Measurements from ENCODE around the gene FN1. TPM values are rescaled to one million over a fixed set of nuclear protein-coding genes. Genes with fewer than 3 reads are reported as not detected.

FN1 gene
- total RNA-seq, 2 donors from 2014 or later = 27.4 to 53.7 TPM

DNA sequence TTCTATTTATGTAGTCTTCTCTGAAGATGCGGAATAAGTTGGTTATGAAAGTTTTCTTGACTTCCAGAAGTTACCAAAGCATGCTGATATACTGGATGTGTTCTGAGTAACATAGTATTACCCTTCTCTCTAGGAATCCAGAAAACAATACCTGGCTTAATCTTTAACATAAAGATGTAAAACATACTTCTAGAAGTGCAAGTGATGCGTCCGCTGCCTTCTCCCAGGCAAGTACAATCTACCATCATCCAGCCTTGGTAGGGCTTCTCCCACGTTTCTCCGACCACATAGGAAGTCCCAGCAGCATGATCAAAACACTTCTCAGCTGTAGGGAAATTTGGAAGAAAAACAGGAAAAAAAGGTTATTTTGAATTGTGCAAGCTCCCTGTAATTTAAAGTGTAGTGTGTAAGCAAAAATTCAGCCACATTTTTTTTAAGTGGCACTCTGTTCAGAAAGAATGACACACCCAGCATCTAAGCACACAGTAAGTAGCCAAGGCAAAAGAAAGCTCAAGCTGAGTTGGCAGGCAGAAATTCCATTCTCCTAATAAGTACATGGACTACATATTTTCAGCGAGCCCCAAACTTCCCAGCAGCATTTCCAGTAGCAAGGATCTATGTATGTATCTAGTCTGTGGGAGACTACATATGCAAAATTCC, 5.2 kb downstream of the FN1 start:
- ATAC-seq (no peak), DNase-seq (no peak)
- H3K4me1 ChIP-seq = peaks cover 6% of the 10 kb centered on the region
- no peaks in the 10 kb centered on the region for H3K27me3 ChIP-seq
- H3K4me3 ChIP-seq = no peak overlapping the region
- whole genome bisulfite sequencing, 2 donors = 77 to 81% methylated on average over 6 of the region's 6 CpGs
- H3K9me3 ChIP-seq = no peaks in the 10 kb centered on the region
- H3K27ac ChIP-seq = no peak overlapping the region
- TF ChIP-seq, protein P1, sequence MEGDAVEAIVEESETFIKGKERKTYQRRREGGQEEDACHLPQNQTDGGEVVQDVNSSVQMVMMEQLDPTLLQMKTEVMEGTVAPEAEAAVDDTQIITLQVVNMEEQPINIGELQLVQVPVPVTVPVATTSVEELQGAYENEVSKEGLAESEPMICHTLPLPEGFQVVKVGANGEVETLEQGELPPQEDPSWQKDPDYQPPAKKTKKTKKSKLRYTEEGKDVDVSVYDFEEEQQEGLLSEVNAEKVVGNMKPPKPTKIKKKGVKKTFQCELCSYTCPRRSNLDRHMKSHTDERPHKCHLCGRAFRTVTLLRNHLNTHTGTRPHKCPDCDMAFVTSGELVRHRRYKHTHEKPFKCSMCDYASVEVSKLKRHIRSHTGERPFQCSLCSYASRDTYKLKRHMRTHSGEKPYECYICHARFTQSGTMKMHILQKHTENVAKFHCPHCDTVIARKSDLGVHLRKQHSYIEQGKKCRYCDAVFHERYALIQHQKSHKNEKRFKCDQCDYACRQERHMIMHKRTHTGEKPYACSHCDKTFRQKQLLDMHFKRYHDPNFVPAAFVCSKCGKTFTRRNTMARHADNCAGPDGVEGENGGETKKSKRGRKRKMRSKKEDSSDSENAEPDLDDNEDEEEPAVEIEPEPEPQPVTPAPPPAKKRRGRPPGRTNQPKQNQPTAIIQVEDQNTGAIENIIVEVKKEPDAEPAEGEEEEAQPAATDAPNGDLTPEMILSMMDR (IDR thresholded peaks at IDR 0.05) = no peak
- TF ChIP-seq POLR2A (IDR thresholded peaks at IDR 0.05) = no peak
- intact Hi-C loops (cut with DNase I) = no loop called here
- no peaks in the 10 kb centered on the region for H3K36me3 ChIP-seq (replicated peaks in 1 of 2; ENCODE audit: insufficient read depth in 1 of 2, low read depth in 2 of 2)

DNA sequence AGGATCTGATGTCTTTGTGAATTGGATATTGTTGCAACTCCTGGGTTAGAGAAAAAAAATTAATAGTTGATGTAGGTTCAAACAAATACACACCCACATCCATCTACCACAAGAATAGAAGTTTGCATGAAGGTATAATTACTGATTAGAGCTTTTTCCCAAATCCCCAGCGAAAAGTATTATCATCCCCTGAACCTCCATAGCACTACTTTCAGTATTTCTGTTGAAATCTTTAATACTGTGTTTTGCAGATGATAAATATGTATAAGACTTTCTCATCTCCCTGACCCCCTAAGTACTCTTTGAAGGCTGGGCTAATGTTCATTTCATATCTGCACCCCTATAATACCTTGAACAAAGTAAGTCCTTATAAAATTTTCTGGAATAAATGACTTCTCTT, 6.4 kb downstream of the FN1 start:
- WGBS, 2 donors = 88 to 92% methylated on average over 1 of the region's 1 CpG
- H3K27ac ChIP-seq = no peak overlapping the region
- no peaks in the 10 kb centered on the region for H3K27me3 ChIP-seq
- no peaks in the 10 kb centered on the region for H3K4me1 ChIP-seq
- intact Hi-C loops (cut with DNase I) = no loop called here
- no peaks in the 10 kb centered on the region for H3K36me3 ChIP-seq (replicated peaks in 1 of 2; ENCODE audit: insufficient read depth in 1 of 2, low read depth in 2 of 2)
- TF ChIP-seq, protein P1 (IDR thresholded peaks at IDR 0.05) = no peak
- no peak for TF ChIP-seq POLR2A (IDR thresholded peaks at IDR 0.05)
- H3K4me3 ChIP-seq = no peak overlapping the region
- DNase-seq (no peak), ATAC-seq (no peak)
- H3K9me3 ChIP-seq = no peaks in the 10 kb centered on the region

DNA sequence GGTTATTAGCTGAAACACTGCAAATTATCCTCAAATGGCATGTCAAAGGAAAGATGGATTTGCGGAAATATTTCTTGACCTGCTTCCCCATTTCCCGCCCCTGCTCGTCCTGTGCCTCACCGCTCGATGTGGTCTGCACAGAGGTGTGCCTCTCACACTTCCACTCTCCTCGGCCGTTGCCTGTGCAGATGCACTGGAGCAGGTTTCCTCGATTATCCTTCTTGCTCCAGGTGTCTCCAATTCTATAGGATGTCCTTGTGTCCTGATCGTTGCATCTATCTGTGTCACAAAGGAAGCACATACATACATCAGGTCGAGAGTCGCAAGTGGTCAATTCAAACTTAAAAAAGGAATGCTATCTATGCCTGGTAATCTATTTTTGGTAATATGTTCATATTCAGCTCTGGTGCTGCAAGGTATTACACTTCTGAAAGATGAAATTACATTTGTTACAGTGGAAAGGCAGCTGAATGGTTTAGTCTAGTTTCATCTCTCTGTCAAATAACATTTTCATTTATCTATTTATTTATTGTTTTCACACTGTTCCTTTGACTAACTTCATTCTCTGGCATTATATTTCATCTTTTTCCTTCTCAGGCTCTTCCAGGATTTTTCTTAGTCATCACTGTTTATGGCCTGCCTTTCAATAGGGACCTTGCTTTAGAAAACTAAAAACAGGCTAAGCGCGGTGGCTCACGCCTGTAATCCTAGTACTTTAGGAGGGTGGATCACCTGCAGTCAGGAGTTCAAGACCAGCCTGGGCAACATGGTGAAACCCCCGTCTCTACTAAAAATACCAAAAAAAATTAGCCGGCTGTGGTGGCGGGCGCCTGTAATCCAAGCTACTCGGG, 7.6 kb downstream of the FN1 start:
- ATAC-seq = no peak
- Histone ChIP-seq H3K36me3 (replicated peaks in 1 of 2; ENCODE audit: insufficient read depth in 1 of 2, low read depth in 2 of 2) (no peaks in the 10 kb centered on the region), H3K9me3 (no peaks in the 10 kb centered on the region), H3K27ac (no peak overlapping the region), H3K27me3 (no peaks in the 10 kb centered on the region), H3K4me1 (no peaks in the 10 kb centered on the region), H3K4me3 (no peak overlapping the region)
- no peak for DNase-seq
- intact Hi-C loops (cut with DNase I) = no loop called here
- TF ChIP-seq, protein P1 (IDR thresholded peaks at IDR 0.05) = no peak
- TF ChIP-seq POLR2A (IDR thresholded peaks at IDR 0.05) = no peak
- 92 to 93% methylated on average over 19 of the region's 19 CpGs for WGBS, 2 donors

DNA sequence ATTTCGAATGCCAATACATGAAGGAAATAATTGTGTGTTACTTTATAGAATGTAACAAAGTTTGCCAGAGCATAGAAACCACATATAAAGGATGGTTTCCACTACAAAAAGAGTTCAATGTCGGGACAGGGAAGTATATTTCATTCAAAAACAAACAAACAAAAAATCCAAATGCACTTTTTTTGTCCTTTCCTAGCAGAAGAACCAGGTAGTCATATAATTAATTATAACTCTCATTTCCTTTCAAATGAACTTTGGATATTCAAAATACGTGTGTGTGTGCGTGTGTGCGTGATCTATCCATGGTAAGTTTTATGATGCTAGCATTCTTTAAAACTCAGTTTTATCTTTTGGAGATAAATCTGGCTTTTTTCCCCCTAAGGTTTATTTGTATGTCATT, 8.3 kb downstream of the FN1 start:
- WGBS, 2 donors = 86 to 88% methylated on average over 5 of the region's 5 CpGs
- no peaks in the 10 kb centered on the region for H3K27me3 ChIP-seq

More for the DNA sequence above, 8.3 kb downstream of the FN1 start:
- DNase-seq (no peak), ATAC-seq (no peak)
- no peaks in the 10 kb centered on the region for H3K4me1 ChIP-seq
- TF ChIP-seq POLR2A (IDR thresholded peaks at IDR 0.05) = no peak
- TF ChIP-seq, protein P1 (IDR thresholded peaks at IDR 0.05) = no peak
- H3K36me3 ChIP-seq (replicated peaks in 1 of 2; ENCODE audit: insufficient read depth in 1 of 2, low read depth in 2 of 2) = no peaks in the 10 kb centered on the region
- H3K4me3 ChIP-seq = no peak overlapping the region
- H3K9me3 ChIP-seq = no peaks in the 10 kb centered on the region
- intact Hi-C loops (cut with DNase I) = no loop called here
- no peak overlapping the region for H3K27ac ChIP-seq

Measured in body of pancreas (tissue), 4 donors.